GM12801 (cell line): ENCODE results near the gene NPC2.

Experiments used
- CTCF ChIP-seq: IDR thresholded peaks from one replicate; pipeline ENCODE4 v1.5.1; 2011; ENCODE audit warnings: control low read depth; ENCODE audit not compliant: insufficient read length; ENCODE audit errors: extremely low read depth

Gene NPC2

GRCh38 chr14:74504874-74505720 lies 12.0 kb upstream of the NPC2 start:
- no peak for TF ChIP-seq CTCF

- TF ChIP-seq CTCF: no peak
Measured at GRCh38 chr14:74504412-74504811, 11.3 kb upstream of the NPC2 start.

- no peak for TF ChIP-seq CTCF
Measured at GRCh38 chr14:74503938-74504335, 10.8 kb upstream of the NPC2 start.

GRCh38 chr14:74503291-74503937 lies 10.3 kb upstream of the NPC2 start:
- no peak for TF ChIP-seq CTCF

GRCh38 chr14:74502236-74503019 lies 9.3 kb upstream of the NPC2 start:
- no peak for TF ChIP-seq CTCF

GRCh38 chr14:74501691-74502090 lies 8.6 kb upstream of the NPC2 start:
- no peak for TF ChIP-seq CTCF

GRCh38 chr14:74501135-74501614 lies 8.1 kb upstream of the NPC2 start:
- TF ChIP-seq CTCF: no peak
